HepG2 (cell line): ENCODE results near the gene HOXA5. TPM values are rescaled to one million over a fixed set of nuclear protein-coding genes. Genes with fewer than 3 reads are reported as not detected.

Experiments used
- CREBL2 ChIP-seq: sonication (generic); formaldehyde crosslinking; IDR thresholded peaks from 2 replicates; pipeline ENCODE4 v1.8.1; 2023; ENCODE audit warnings: missing genetic modification reagents, mild to moderate bottlenecking, borderline replicate concordance
- EP300 ChIP-seq, 3 experiments: sonication (generic) in 1 of 3; formaldehyde crosslinking in 1 of 3; IDR thresholded peaks; 2 replicates each; pipeline versions ENCODE4 v1.5.1 to v1.6.1; 2011 to 2020; ENCODE audit warnings: low read depth in 2 of 3, low read length in 2 of 3, borderline replicate concordance in 1 of 3, improper control_type of control experiment in 1 of 3, mild to moderate bottlenecking in 1 of 3, missing genetic modification reagents in 1 of 3, moderate library complexity in 1 of 3
- GATA4 ChIP-seq: sonication (generic); IDR thresholded peaks from 2 replicates; pipeline ENCODE4 v1.6.1; 2016; ENCODE audit warnings: antibody characterized with exemption, low read depth, borderline replicate concordance
- HMG20A ChIP-seq: IDR thresholded peaks from 2 replicates; pipeline ENCODE4 v1.6.1; 2016; ENCODE audit warnings: borderline replicate concordance
- MNT ChIP-seq: fragments of 450-650 bp; IDR thresholded peaks from 2 replicates; pipeline ENCODE4 v1.6.1; 2016
- NFYC ChIP-seq: IDR thresholded peaks from 2 replicates; pipeline ENCODE4 v1.6.1; 2016; ENCODE audit warnings: missing genetic modification reagents, missing compliant biosample characterization
- RNF219 ChIP-seq: sonication (generic); formaldehyde crosslinking; IDR thresholded peaks from 2 replicates; pipeline ENCODE4 v1.5.0; 2020; ENCODE audit warnings: mild to moderate bottlenecking, missing genetic modification reagents
- SP140L ChIP-seq: sonication (generic); formaldehyde crosslinking; IDR thresholded peaks from 2 replicates; pipeline ENCODE4 v1.4.0; 2020; ENCODE audit warnings: missing genetic modification reagents, borderline replicate concordance
- TCF7 ChIP-seq: sonication (generic); IDR thresholded peaks from 2 replicates; pipeline ENCODE4 v1.6.1; 2016; ENCODE audit warnings: antibody characterized with exemption, low read depth
- ZBED4 ChIP-seq: sonication (generic); formaldehyde crosslinking; IDR thresholded peaks from 2 replicates; pipeline ENCODE4 v1.4.0; 2020; ENCODE audit warnings: missing genetic modification reagents, borderline replicate concordance
- ZBTB10 ChIP-seq: sonication (generic); formaldehyde crosslinking; IDR thresholded peaks from 2 replicates; pipeline ENCODE4 v1.4.0; 2020; ENCODE audit warnings: missing genetic modification reagents, borderline replicate concordance
- ZFX ChIP-seq: sonication (generic); formaldehyde crosslinking; IDR thresholded peaks from 2 replicates; pipeline ENCODE4 v1.4.0; 2020; ENCODE audit warnings: mild to moderate bottlenecking, low read depth, missing genetic modification reagents, moderate library complexity
- ZNF205 ChIP-seq: IDR thresholded peaks from 2 replicates; pipeline ENCODE4 v1.6.1; 2018; ENCODE audit warnings: missing biosample characterization, missing genetic modification reagents
- ZNF496 ChIP-seq: sonication (generic); formaldehyde crosslinking; IDR thresholded peaks from 2 replicates; pipeline ENCODE4 v1.8.1; 2023; ENCODE audit warnings: mild to moderate bottlenecking, moderate library complexity, missing genetic modification reagents; ENCODE audit not compliant: insufficient replicate concordance
- ZNF580 ChIP-seq: IDR thresholded peaks from 2 replicates; pipeline ENCODE4 v1.6.1; 2016; ENCODE audit warnings: low read depth, borderline replicate concordance
- ZNF768 ChIP-seq: sonication (generic); formaldehyde crosslinking; IDR thresholded peaks from 2 replicates; pipeline ENCODE4 v1.4.0; 2020; ENCODE audit warnings: missing genetic modification reagents
- polyA plus RNA-seq, 8 experiments: library from polyadenylated mRNA; depleted of rRNA in 3 of 8; stranded (reverse) in 7 of 8; unstranded in 1 of 8; fragments of >200 nt; fragmentation: Illumina TruSeq in 4 of 8; extraction: Trizol in 4 of 8; gene quantifications; 2 replicates each; pipeline versions ENCODE4 v1.2.1 to v1.2.3, GENCODE V29; 2011 to 2016; ENCODE audit warnings: low read depth in 4 of 8, missing spikeins in 1 of 8, mixed read lengths in 1 of 8; ENCODE audit not compliant: insufficient read depth in 1 of 8
- total RNA-seq, 5 experiments: library from RNA; depleted of rRNA; stranded (reverse); fragments of >200 nt; fragmentation: Illumina TruSeq; extraction: Trizol; gene quantifications; 2 replicates each; pipeline ENCODE4 v1.2.3, GENCODE V29; 2016; ENCODE audit warnings: low read depth in 1 of 5

Gene HOXA5
- total and polyA plus RNA-seq, 2 of the 13 experiments (the other 11 are each of a cell fraction or from before 2014, with no cell fraction given), result 3.2 to 3.6 TPM

- TF ChIP-seq ZBED4 (no peak), HMG20A (CRISPR knock-in tag) (no peak; the same call in 1 of the 2 replicates), NFYC (CRISPR knock-in tag) (peak; percentile 95), GATA4 (no peak), ZFX (CRISPR knock-in tag) (peak; percentile 76), MNT (peak; percentile 66), ZNF496 (no peak), EP300 (IDR thresholded peaks at IDR 0.05; ENCODE audit: low read depth in 2 of 2, low read length in 2 of 2) (no peak; a peak in 1 of 4 replicates), EP300 (CRISPR knock-in tag; IDR thresholded peaks at IDR 0.05; ENCODE audit: borderline replicate concordance) (no peak), ZNF768 (peak; percentile 33; the same call in 1 of the 2 replicates), ZNF205 (0 out of 2 replicates have a peak, but pooled peaks have one; percentile 33), RNF219 (no peak), ZNF580 (no peak), TCF7 (0 out of 2 replicates have a peak, but pooled peaks have one; percentile 21), CREBL2 (CRISPR knock-in tag) (0 out of 2 replicates have a peak, but pooled peaks have one; percentile 41), SP140L (CRISPR knock-in tag) (no peak), ZBTB10 (CRISPR knock-in tag) (peak; percentile 80; the same call in 1 of the 2 replicates)
Observed at GRCh38 chr7:27130540-27131389, 12.7 kb downstream of the HOXA5 start, which contains the start of gene HOXA4 (continued).
